DND-41 (cell line): ENCODE data around the gene TMEM9.
A peak's percentile ranks its signal among the peaks of the same experiment; 100 is the strongest.

Experiments
- ATAC-seq: fragments of 200-7000 bp; cut with Tn5 transposase; 3 replicates; pipeline ENCODE4 v1.9.1; 2021; ENCODE audit warnings: low read depth; ENCODE audit not compliant: insufficient read depth
- DNase-seq: peaks from one replicate; pipeline ENCODE4 v3.0.0-alpha.2; 2020
- H2AFZ ChIP-seq: 2 replicates; pipeline ENCODE4 v1.6.0; 2012; ENCODE audit warnings: low read depth, low read length
- H3K27ac ChIP-seq: 2 replicates; pipeline ENCODE4 v1.5.1; 2012; ENCODE audit warnings: low read length, inconsistent platforms
- H3K27me3 ChIP-seq: fragments of 200-600 bp; sonication (generic); 2 replicates; pipeline ENCODE4 v1.6.0; 2012; ENCODE audit warnings: low read length, mild to moderate bottlenecking, inconsistent platforms; ENCODE audit not compliant: insufficient read depth, poor library complexity
- H3K36me3 ChIP-seq: 2 replicates; pipeline ENCODE4 v1.5.1; 2012; ENCODE audit warnings: low read length, inconsistent platforms; ENCODE audit not compliant: insufficient read depth
- H3K4me1 ChIP-seq: 2 replicates; pipeline ENCODE4 v1.5.1; 2012; ENCODE audit warnings: mild to moderate bottlenecking, low read length; ENCODE audit not compliant: insufficient read depth
- H3K4me2 ChIP-seq: 2 replicates; pipeline ENCODE4 v1.6.0; 2012; ENCODE audit warnings: mild to moderate bottlenecking, moderate library complexity, low read length, inconsistent platforms; ENCODE audit not compliant: insufficient read depth
- H3K4me3 ChIP-seq, 2 experiments: fragments of 200-600 bp in 1 of 2; shearing (Covaris generic) in 1 of 2; 2 replicates each; pipeline ENCODE4 v1.5.1; 2012 to 2016; ENCODE audit warnings: inconsistent platforms in 2 of 2, low read length in 2 of 2, mild to moderate bottlenecking in 2 of 2, low read depth in 1 of 2, moderate library complexity in 1 of 2
- H3K79me2 ChIP-seq: 2 replicates; pipeline ENCODE4 v1.6.0; 2012; ENCODE audit warnings: low read length, inconsistent platforms; ENCODE audit not compliant: insufficient read depth
- H3K9ac ChIP-seq: 2 replicates; pipeline ENCODE4 v1.6.0; 2012; ENCODE audit warnings: low read depth, mild to moderate bottlenecking, inconsistent platforms, low read length, moderate library complexity
- H3K9me3 ChIP-seq: 2 replicates; pipeline ENCODE4 v1.5.1; 2012; ENCODE audit warnings: low read length, moderate library complexity, mild to moderate bottlenecking, inconsistent platforms; ENCODE audit not compliant: insufficient read depth, severe bottlenecking
- H4K20me1 ChIP-seq: 2 replicates; pipeline ENCODE4 v1.6.0; 2012; ENCODE audit warnings: low read length; ENCODE audit not compliant: insufficient read depth
- CTCF ChIP-seq: IDR thresholded peaks from 2 replicates; pipeline ENCODE4 v1.5.1; 2012; ENCODE audit warnings: borderline replicate concordance, low read length, moderate library complexity, mild to moderate bottlenecking; ENCODE audit not compliant: poor library complexity, severe bottlenecking; ENCODE audit errors: extremely low read depth
- EZH2 ChIP-seq: IDR thresholded peaks from 3 replicates; pipeline ENCODE4 v1.6.1; 2012; ENCODE audit warnings: borderline replicate concordance, low read depth, mild to moderate bottlenecking, moderate library complexity, low read length, inconsistent platforms; ENCODE audit not compliant: severe bottlenecking

The TMEM9 gene

GRCh38 chr1:201185123-201185453 is 30.8 kb upstream of the TMEM9 start:
- Histone ChIP-seq H3K27me3 (peaks cover 47% of the 10 kb centered on the region), H3K4me2 (no peak overlapping the region), H3K4me1 (no peaks in the 10 kb centered on the region), H4K20me1 (no peaks in the 10 kb centered on the region), H3K79me2 (no peaks in the 10 kb centered on the region), H3K9ac (no peak overlapping the region), H3K4me3 (no peak overlapping the region), H3K36me3 (no peaks in the 10 kb centered on the region), H2AFZ (no peak overlapping the region), H3K27ac (no peak overlapping the region), H3K9me3 (no peaks in the 10 kb centered on the region)
- no peak for ATAC-seq
- no peak for TF ChIP-seq CTCF
- TF ChIP-seq EZH2, result no peak
- no peak for DNase-seq

- H3K27me3 ChIP-seq, result peaks cover 46% of the 10 kb centered on the region
- TF ChIP-seq EZH2 (no peak), CTCF (peak; percentile 48)
- no peaks in the 10 kb centered on the region for H3K79me2 ChIP-seq
- no peaks in the 10 kb centered on the region for H4K20me1 ChIP-seq
- ATAC-seq (peak; percentile 49; the same call in 1 of the 3 replicates), DNase-seq (no peak)
- H3K4me3 ChIP-seq, result no peak overlapping the region
- H2AFZ ChIP-seq, result no peak overlapping the region
- no peaks in the 10 kb centered on the region for H3K9me3 ChIP-seq
- H3K9ac ChIP-seq, result no peak overlapping the region
- H3K4me2 ChIP-seq, result no peak overlapping the region
- no peak overlapping the region for H3K27ac ChIP-seq
- H3K36me3 ChIP-seq, result no peaks in the 10 kb centered on the region
- H3K4me1 ChIP-seq, result no peaks in the 10 kb centered on the region
These were observed 30.2 kb upstream of the TMEM9 start for GRCh38 chr1:201184307-201185122.

- H3K36me3 ChIP-seq, result no peaks in the 10 kb centered on the region
- ATAC-seq, result no peak
- no peaks in the 10 kb centered on the region for H3K79me2 ChIP-seq
- H3K9ac ChIP-seq, result no peak overlapping the region
- TF ChIP-seq CTCF (no peak), EZH2 (no peak)
- no peaks in the 10 kb centered on the region for H3K9me3 ChIP-seq
- H3K4me3 ChIP-seq, result no peak overlapping the region
- no peaks in the 10 kb centered on the region for H3K4me1 ChIP-seq
- no peak overlapping the region for H3K27ac ChIP-seq
- no peak for DNase-seq
- peaks cover 39% of the 10 kb centered on the region for H3K27me3 ChIP-seq
- no peaks in the 10 kb centered on the region for H4K20me1 ChIP-seq
- H3K4me2 ChIP-seq, result no peak overlapping the region
- H2AFZ ChIP-seq, result no peak overlapping the region
These were observed 29.5 kb upstream of the TMEM9 start for GRCh38 chr1:201183753-201184152.

GRCh38 chr1:201183209-201183608 is 28.9 kb upstream of the TMEM9 start:
- no peaks in the 10 kb centered on the region for H3K9me3 ChIP-seq
- peaks cover 39% of the 10 kb centered on the region for H3K27me3 ChIP-seq
- no peaks in the 10 kb centered on the region for H3K79me2 ChIP-seq
- no peaks in the 10 kb centered on the region for H3K36me3 ChIP-seq
- ATAC-seq (no peak), DNase-seq (no peak)
- TF ChIP-seq CTCF (no peak), EZH2 (no peak)
- no peak overlapping the region for H3K4me3 ChIP-seq
- H3K27ac ChIP-seq, result no peak overlapping the region
- H2AFZ ChIP-seq, result no peak overlapping the region
- H3K9ac ChIP-seq, result no peak overlapping the region
- no peaks in the 10 kb centered on the region for H3K4me1 ChIP-seq
- H3K4me2 ChIP-seq, result no peak overlapping the region
- no peaks in the 10 kb centered on the region for H4K20me1 ChIP-seq
